NB4 (cell line): ENCODE data around the gene PLCH1.

Experiments used
- POLR2A ChIP-seq: IDR thresholded peaks from 2 replicates; pipeline ENCODE4 v1.6.1; 2011; ENCODE audit warnings: mild to moderate bottlenecking; ENCODE audit not compliant: insufficient read length; ENCODE audit errors: extremely low read depth
- TF ChIP-seq, protein P1 (sequence below): IDR thresholded peaks from one replicate; pipeline ENCODE4 v1.5.1; 2012; ENCODE audit warnings: low read depth, low read length
- TF ChIP-seq, protein P2 (sequence below): IDR thresholded peaks from 2 replicates; pipeline ENCODE4 v1.6.1; 2011; ENCODE audit warnings: low read depth, low read length

DNA sequence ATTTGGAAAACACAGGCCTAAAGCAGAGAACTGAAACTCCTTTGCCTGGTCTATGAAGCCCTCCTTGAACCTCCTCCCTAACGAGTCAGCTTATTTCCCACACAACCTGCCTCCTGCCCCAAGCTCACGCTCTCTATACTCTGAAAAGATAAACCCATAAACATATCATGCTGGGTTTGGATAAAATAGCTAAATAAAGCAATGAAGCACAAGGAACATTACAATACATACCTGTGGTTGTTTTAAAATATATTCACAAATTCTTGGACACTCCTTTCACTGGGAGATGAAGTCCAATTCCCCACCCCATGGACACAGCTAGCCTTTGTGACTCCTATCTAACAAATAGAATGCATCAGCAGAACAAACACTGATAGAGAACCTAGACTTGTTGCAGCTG lies 98.2 kb downstream of the PLCH1 start:
- TF ChIP-seq, protein P1, sequence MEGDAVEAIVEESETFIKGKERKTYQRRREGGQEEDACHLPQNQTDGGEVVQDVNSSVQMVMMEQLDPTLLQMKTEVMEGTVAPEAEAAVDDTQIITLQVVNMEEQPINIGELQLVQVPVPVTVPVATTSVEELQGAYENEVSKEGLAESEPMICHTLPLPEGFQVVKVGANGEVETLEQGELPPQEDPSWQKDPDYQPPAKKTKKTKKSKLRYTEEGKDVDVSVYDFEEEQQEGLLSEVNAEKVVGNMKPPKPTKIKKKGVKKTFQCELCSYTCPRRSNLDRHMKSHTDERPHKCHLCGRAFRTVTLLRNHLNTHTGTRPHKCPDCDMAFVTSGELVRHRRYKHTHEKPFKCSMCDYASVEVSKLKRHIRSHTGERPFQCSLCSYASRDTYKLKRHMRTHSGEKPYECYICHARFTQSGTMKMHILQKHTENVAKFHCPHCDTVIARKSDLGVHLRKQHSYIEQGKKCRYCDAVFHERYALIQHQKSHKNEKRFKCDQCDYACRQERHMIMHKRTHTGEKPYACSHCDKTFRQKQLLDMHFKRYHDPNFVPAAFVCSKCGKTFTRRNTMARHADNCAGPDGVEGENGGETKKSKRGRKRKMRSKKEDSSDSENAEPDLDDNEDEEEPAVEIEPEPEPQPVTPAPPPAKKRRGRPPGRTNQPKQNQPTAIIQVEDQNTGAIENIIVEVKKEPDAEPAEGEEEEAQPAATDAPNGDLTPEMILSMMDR = no peak
- no peak for TF ChIP-seq POLR2A
- TF ChIP-seq, protein P2, sequence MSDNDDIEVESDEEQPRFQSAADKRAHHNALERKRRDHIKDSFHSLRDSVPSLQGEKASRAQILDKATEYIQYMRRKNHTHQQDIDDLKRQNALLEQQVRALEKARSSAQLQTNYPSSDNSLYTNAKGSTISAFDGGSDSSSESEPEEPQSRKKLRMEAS = no peak
